Esophagus squamous epithelium (tissue), 4 donors: Measurements from ENCODE around the gene BLOC1S4.

ENCODE experiments used
- POLR2A ChIP-seq, 4 donors: fragments of 450-650 bp; IDR thresholded peaks; one replicate each; pipeline ENCODE4 v1.6.1; 2017; ENCODE audit warnings: antibody characterized with exemption in 4 of 4, mild to moderate bottlenecking in 4 of 4, moderate library complexity in 3 of 4
- TF ChIP-seq, protein P1 (sequence below), 6 experiments: fragments of 450-650 bp in 4 of 6; fragments of 200-600 bp in 2 of 6; sonication (generic) in 2 of 6; IDR thresholded peaks; one replicate each; pipeline ENCODE4 v1.5.1; 2016 to 2019; ENCODE audit warnings: antibody characterized with exemption in 6 of 6, mild to moderate bottlenecking in 4 of 6, moderate library complexity in 4 of 6

DNA sequence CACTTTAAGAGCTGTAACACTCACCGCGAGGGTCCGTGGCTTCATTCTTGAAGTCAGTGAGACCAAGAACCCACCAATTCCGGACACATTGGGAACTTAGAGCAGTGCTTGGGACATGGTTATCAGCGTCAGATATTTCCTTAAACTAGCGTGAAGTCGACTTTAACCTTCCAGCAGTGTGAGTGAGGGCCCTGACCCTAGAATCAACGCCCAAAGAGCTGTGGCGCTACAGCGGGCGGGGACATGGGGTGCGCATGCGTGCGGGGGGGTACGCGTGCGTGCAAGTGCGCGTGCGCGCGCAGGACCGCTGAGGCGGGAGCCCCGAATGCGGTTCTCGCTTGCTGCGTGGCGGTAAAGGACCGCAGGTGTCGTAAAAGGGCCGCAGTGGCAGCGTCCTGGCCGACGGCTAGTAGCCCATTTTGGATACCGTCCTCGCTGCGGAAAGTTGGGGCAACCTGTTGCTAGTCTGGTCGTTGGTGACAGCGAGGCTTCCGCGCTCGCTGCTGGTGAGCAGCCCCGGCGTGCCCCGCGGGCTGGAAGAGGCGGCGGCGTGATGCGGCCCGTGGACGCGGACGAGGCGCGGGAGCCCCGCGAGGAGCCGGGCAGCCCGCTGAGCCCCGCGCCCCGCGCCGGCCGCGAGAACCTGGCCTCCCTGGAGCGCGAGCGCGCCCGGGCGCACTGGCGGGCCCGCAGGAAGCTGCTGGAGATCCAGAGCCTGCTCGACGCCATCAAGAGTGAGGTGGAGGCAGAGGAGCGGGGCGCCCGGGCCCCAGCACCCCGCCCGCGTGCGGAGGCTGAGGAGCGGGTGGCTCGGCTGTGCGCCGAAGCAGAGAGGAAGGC is 42.1 kb upstream of the BLOC1S4 start:
- TF ChIP-seq, protein P1, sequence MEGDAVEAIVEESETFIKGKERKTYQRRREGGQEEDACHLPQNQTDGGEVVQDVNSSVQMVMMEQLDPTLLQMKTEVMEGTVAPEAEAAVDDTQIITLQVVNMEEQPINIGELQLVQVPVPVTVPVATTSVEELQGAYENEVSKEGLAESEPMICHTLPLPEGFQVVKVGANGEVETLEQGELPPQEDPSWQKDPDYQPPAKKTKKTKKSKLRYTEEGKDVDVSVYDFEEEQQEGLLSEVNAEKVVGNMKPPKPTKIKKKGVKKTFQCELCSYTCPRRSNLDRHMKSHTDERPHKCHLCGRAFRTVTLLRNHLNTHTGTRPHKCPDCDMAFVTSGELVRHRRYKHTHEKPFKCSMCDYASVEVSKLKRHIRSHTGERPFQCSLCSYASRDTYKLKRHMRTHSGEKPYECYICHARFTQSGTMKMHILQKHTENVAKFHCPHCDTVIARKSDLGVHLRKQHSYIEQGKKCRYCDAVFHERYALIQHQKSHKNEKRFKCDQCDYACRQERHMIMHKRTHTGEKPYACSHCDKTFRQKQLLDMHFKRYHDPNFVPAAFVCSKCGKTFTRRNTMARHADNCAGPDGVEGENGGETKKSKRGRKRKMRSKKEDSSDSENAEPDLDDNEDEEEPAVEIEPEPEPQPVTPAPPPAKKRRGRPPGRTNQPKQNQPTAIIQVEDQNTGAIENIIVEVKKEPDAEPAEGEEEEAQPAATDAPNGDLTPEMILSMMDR (IDR thresholded peaks at IDR 0.05) = peak in 1 of 6 experiments; percentile 53
- TF ChIP-seq POLR2A (IDR thresholded peaks at IDR 0.05) = peak in 3 of 4 donors; percentile 43 to 72 (median 52)
